ENCODE measurements around the gene SNX14.

DNA sequence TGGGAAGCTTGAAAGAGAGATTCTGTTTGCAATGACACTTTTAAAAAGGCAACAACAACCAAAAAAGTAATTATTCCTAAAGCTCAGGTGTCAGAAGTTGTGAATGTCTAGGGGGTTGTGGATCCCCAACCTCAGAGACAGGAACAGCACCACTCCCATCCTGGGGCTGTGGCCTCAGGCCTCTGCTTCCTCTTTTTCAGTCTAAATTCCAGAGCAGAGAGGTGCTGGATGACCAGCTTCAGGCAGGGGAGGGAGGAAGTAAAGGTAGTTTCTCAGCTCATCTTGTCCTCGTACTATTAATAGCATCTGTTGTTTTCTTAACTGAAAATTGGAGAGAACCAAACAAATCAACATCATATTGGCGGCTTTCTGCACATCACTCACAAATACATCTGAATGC is 135.5 kb downstream of the SNX14 start:
- TF ChIP-seq CTCF (conservative IDR thresholded peaks at IDR 0.05; ENCODE audit: low read depth, low read length) (no peak), EZH2 (IDR thresholded peaks at IDR 0.05; ENCODE audit: low read length, unreplicated experiment) (no peak), EZH2phosphoT487 (IDR thresholded peaks at IDR 0.05; ENCODE audit: borderline replicate concordance, low read length) (no peak)

All from PC-3 (cell line).